B cell (primary cell): ENCODE results near the gene PLCL1. TPM values are rescaled to one million over a fixed set of nuclear protein-coding genes. Genes with fewer than 3 reads are reported as not detected.

Experiments used
- ATAC-seq: fragments of 200-7000 bp; cut with Tn5 transposase; one replicate; pipeline ENCODE4 v1.10.0; 2021; ENCODE audit warnings: low read depth, mild to moderate bottlenecking, moderate number of reproducible peaks, moderate library complexity
- CTCF ChIA-PET: fragments of 350-600 bp; sonication (Branson Sonifier 250); formaldehyde crosslinking; loops from one replicate; lab custom pipeline; 2021; ENCODE audit warnings: antibody characterized with exemption, inconsistent platforms; lab: Charles Lee
- POLR2A ChIA-PET: fragments of 350-600 bp; sonication (Branson Sonifier 250); formaldehyde crosslinking; loops from one replicate; lab custom pipeline; 2021; ENCODE audit warnings: antibody characterized with exemption; lab: Charles Lee
- DNase-seq: peaks from one replicate; pipeline ENCODE4 v3.0.0; 2013
- H2AFZ ChIP-seq: 2 replicates; pipeline ENCODE4 v1.6.1; 2012; ENCODE audit warnings: mild to moderate bottlenecking, low read depth, low read length; ENCODE audit not compliant: insufficient read depth, poor library complexity, severe bottlenecking
- H3K27ac ChIP-seq, 2 donors: 1 replicate in 1 of 2; 2 replicates in 1 of 2; pipeline ENCODE4 v1.5.1; 2012 to 2013; ENCODE audit warnings: low read length in 2 of 2, mild to moderate bottlenecking in 2 of 2, moderate library complexity in 1 of 2
- H3K27me3 ChIP-seq, 4 experiments: fragments of 200-600 bp in 1 of 4; sonication (generic) in 1 of 4; replicated peaks in 1 of 4; 1 replicate in 2 of 4; 2 replicates in 2 of 4; pipeline versions ENCODE4 v1.6.1 to v1.7.0; 2013 to 2016; ENCODE audit warnings: low read length in 3 of 4, mild to moderate bottlenecking in 2 of 4, mixed read lengths in 1 of 4, moderate library complexity in 1 of 4; ENCODE audit not compliant: insufficient read depth in 4 of 4, control insufficient read depth in 3 of 4; ENCODE audit errors: control extremely low read depth in 1 of 4
- H3K36me3 ChIP-seq, 2 experiments: replicated peaks in 1 of 2; 1 replicate in 1 of 2; 2 replicates in 1 of 2; pipeline versions ENCODE4 v1.6.1 to v1.7.1; 2013; ENCODE audit warnings: low read length in 1 of 2; ENCODE audit not compliant: insufficient read depth in 2 of 2, control insufficient read depth in 1 of 2; ENCODE audit errors: control extremely low read depth in 1 of 2, extremely low read depth in 1 of 2
- H3K4me1 ChIP-seq, 2 donors: fragments of 200-600 bp in 1 of 2; sonication (generic) in 1 of 2; 1 replicate in 1 of 2; 2 replicates in 1 of 2; pipeline versions ENCODE4 v1.5.1 to v1.6.1; 2013 to 2017; ENCODE audit warnings: low read length in 2 of 2; ENCODE audit not compliant: control insufficient read depth in 2 of 2, insufficient read depth in 2 of 2
- H3K4me2 ChIP-seq: replicated peaks from 2 replicates; pipeline ENCODE3; 2012; ENCODE audit warnings: mild to moderate bottlenecking, low read depth, low read length; ENCODE audit not compliant: poor library complexity, severe bottlenecking
- H3K4me3 ChIP-seq, 5 experiments: fragments of 200-600 bp in 1 of 5; sonication (generic) in 1 of 5; 1 replicate in 3 of 5; 2 replicates in 2 of 5; pipeline versions ENCODE4 v1.5.1 to v1.7.0; 2011 to 2016; ENCODE audit warnings: low read length in 4 of 5, mild to moderate bottlenecking in 4 of 5, low read depth in 2 of 5, control low read depth in 1 of 5, moderate library complexity in 1 of 5; ENCODE audit not compliant: insufficient read depth in 1 of 5; ENCODE audit errors: control extremely low read depth in 1 of 5, extremely low read depth in 1 of 5
- H3K79me2 ChIP-seq: fragments of 200-600 bp; sonication (generic); one replicate; pipeline ENCODE4 v1.6.0; 2016; ENCODE audit warnings: low read length; ENCODE audit not compliant: control insufficient read depth, insufficient read depth
- H3K9ac ChIP-seq: fragments of 200-600 bp; sonication (generic); 2 replicates; pipeline ENCODE4 v1.6.1; 2017; ENCODE audit warnings: mild to moderate bottlenecking, low read length, moderate library complexity
- H3K9me3 ChIP-seq, 3 donors: one replicate each; pipeline versions ENCODE4 v1.6.1 to v1.7.1; 2013; ENCODE audit warnings: low read length in 2 of 3; ENCODE audit not compliant: control insufficient read depth in 2 of 3, insufficient read depth in 1 of 3; ENCODE audit errors: control extremely low read depth in 1 of 3
- H4K20me1 ChIP-seq: 2 replicates; pipeline ENCODE4 v1.6.0; 2012; ENCODE audit warnings: mild to moderate bottlenecking, low read length; ENCODE audit not compliant: insufficient read depth, control insufficient read depth, poor library complexity, severe bottlenecking
- H3K27ac Mint-ChIP-seq: one replicate; pipeline ENCODE4 v1.8.0; 2021; ENCODE audit warnings: mixed read lengths
- H3K27me3 Mint-ChIP-seq: one replicate; pipeline ENCODE4 v1.8.0; 2021; ENCODE audit warnings: mixed read lengths
- H3K4me1 Mint-ChIP-seq: one replicate; pipeline ENCODE4 v1.8.0; 2021; ENCODE audit warnings: mixed read lengths
- H3K4me3 Mint-ChIP-seq: one replicate; pipeline ENCODE4 v1.8.0; 2021; ENCODE audit warnings: mixed read lengths
- H3K9me3 Mint-ChIP-seq: one replicate; pipeline ENCODE4 v1.8.0; 2022; ENCODE audit warnings: mixed read lengths; ENCODE audit not compliant: insufficient read depth
- EZH2 ChIP-seq: IDR thresholded peaks from 2 replicates; pipeline ENCODE4 v1.6.1; 2012; ENCODE audit warnings: borderline replicate concordance, low read depth, mild to moderate bottlenecking, moderate library complexity, low read length; ENCODE audit not compliant: insufficient read depth, poor library complexity, severe bottlenecking
- WGBS: methylation state at CpG from one replicate; pipeline ENCODE4 v1.1.5; 2013; ENCODE audit warnings: missing lambda C conversion rate; ENCODE audit not compliant: insufficient coverage; 5-methylcytosine and 5-hydroxymethylcytosine counted together
- intact Hi-C: fragments of 100-400 bp; cut with micrococcal nuclease; formaldehyde crosslinking; loops from one replicate; pipeline ENCODE4 v1.10.0; 2022
- polyA plus RNA-seq: library from polyadenylated mRNA; depleted of rRNA; stranded (reverse); fragments of >200 nt; gene quantifications from 2 replicates; pipeline ENCODE4 v1.2.3, GENCODE V29; 2012
- total RNA-seq, 2 donors: library from RNA; stranded (reverse); fragments of 120-200 nt in 1 of 2; gene quantifications; 1 replicate in 1 of 2; 2 replicates in 1 of 2; pipeline versions ENCODE4 v1.2.3 to v1.2.4, GENCODE V29; 2013 to 2022
- TF ChIP-seq, protein P1 (sequence below): fragments of 200-600 bp; IDR thresholded peaks from one replicate; pipeline ENCODE4 v1.8.0; 2022; ENCODE audit warnings: antibody characterized with exemption, mild to moderate bottlenecking

The PLCL1 gene
- total and polyA plus RNA-seq, 2 donors (not counting 1 experiment from before 2014, with no cell fraction given): 0.07 to 0.25 TPM

DNA sequence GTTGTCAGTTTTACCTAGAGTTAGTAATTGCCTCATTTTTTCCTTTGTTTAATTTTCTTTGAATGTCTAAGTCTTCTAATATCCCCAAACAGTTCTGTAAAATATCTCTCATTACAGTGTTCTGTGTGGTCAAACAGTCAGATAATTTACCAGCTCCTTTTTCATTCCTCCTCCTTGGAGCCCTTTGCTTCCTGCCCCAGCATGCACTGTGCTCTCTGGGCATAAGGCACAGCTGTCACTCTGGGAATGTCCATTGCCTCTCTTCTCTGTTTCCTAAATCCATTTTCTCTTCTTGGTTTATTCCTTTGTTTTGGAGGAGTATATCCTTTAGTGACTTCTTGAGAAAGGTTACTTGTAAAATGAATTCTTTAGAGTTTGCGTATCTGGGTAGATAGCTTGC is 139.3 kb downstream of the PLCL1 start:
- Histone ChIP-seq H4K20me1 (no peaks in the 10 kb centered on the region), H3K4me3 (no peak overlapping the region), H3K79me2 (no peaks in the 10 kb centered on the region), H3K9ac (no peak overlapping the region), H3K4me1 (no peaks in the 10 kb centered on the region), H3K9me3 (no peaks in the 10 kb centered on the region), H3K36me3 (no peaks in the 10 kb centered on the region), H3K27ac (no peak overlapping the region), H3K4me2 (no peak overlapping the region), H3K27me3 (no peaks in the 10 kb centered on the region), H2AFZ (no peak overlapping the region)
- intact Hi-C loops: no loop called here
- Mint-ChIP-seq H3K27ac (no peak overlapping the region), H3K27me3 (peaks cover 17% of the 10 kb centered on the region), H3K4me1 (no peaks in the 10 kb centered on the region), H3K9me3 (no peaks in the 10 kb centered on the region), H3K4me3 (no peak overlapping the region)
- WGBS: no CpG with 5 or more reads among the region's 1 CpG
- CTCF ChIA-PET: interaction anchor here (0.6 kb wide), 1 partner anchor 57 kb away, joined by 3 read pairs; no protein-coding TSS in a partner anchor
- no peak for DNase-seq
- TF ChIP-seq EZH2: no peak
- TF ChIP-seq, protein P1, sequence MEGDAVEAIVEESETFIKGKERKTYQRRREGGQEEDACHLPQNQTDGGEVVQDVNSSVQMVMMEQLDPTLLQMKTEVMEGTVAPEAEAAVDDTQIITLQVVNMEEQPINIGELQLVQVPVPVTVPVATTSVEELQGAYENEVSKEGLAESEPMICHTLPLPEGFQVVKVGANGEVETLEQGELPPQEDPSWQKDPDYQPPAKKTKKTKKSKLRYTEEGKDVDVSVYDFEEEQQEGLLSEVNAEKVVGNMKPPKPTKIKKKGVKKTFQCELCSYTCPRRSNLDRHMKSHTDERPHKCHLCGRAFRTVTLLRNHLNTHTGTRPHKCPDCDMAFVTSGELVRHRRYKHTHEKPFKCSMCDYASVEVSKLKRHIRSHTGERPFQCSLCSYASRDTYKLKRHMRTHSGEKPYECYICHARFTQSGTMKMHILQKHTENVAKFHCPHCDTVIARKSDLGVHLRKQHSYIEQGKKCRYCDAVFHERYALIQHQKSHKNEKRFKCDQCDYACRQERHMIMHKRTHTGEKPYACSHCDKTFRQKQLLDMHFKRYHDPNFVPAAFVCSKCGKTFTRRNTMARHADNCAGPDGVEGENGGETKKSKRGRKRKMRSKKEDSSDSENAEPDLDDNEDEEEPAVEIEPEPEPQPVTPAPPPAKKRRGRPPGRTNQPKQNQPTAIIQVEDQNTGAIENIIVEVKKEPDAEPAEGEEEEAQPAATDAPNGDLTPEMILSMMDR: no peak
- ATAC-seq: no peak
- POLR2A ChIA-PET: no interaction called here

DNA sequence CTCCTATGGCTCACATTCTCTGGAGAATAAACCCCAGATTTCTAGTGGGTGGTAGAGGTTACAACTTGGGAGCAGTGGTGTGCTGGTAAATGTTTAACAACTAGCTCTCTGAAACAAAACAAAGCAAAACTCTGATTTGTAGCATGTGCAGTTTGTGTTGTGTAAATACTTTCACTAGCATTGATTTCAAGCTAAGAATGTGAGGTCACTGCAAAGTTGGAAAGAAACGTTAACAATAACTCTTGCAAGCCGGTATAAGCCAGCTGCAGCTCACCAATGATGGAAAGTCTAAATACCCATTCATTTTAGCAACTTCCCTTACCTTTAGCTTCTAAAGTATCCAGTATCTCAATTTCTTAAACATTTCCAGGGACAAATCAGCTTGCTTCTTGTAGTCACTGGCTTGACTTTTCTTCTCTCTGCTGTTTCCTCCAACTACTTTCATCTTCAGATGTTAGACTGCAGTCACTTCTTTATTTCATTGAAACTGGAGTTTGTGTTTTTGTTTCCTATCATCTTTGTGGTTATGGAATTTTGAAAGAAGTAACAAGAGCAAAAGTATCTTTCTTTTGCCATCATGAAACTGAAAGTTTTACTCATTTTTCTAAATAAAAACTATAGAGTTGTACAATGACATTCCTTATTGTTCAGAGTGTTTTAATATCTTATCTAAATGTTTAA is 140.2 kb downstream of the PLCL1 start:
- ChIA-PET CTCF (interaction anchor here (1.5 kb wide), 1 partner anchor 13 kb away, joined by 5 read pairs; no protein-coding TSS in a partner anchor), POLR2A (no interaction called here)
- Mint-ChIP-seq H3K9me3 (no peaks in the 10 kb centered on the region), H3K27me3 (peaks cover 17% of the 10 kb centered on the region), H3K4me1 (no peaks in the 10 kb centered on the region), H3K4me3 (no peak overlapping the region), H3K27ac (no peak overlapping the region)
- Histone ChIP-seq H2AFZ (no peak overlapping the region), H3K4me2 (no peak overlapping the region), H3K27ac (no peak overlapping the region), H3K4me3 (no peak overlapping the region), H3K4me1 (no peaks in the 10 kb centered on the region), H3K9me3 (no peaks in the 10 kb centered on the region), H3K36me3 (no peaks in the 10 kb centered on the region), H3K27me3 (no peaks in the 10 kb centered on the region), H4K20me1 (no peaks in the 10 kb centered on the region), H3K79me2 (no peaks in the 10 kb centered on the region), H3K9ac (no peak overlapping the region)
- DNase-seq (no peak), ATAC-seq (no peak)
- TF ChIP-seq EZH2: no peak
- TF ChIP-seq, protein P1: no peak
- no CpG with 5 or more reads among the region's 2 CpGs for WGBS
- intact Hi-C loops: no loop called here
